Measurements from ENCODE around the gene TAC4. TPM values are rescaled to one million over a fixed set of nuclear protein-coding genes. Genes with fewer than 3 reads are reported as not detected.

Gene TAC4
- total and polyA plus RNA-seq, 2 of the 13 experiments (the other 11 are each of a cell fraction or from before 2014, with no cell fraction given), result not detected

DNA sequence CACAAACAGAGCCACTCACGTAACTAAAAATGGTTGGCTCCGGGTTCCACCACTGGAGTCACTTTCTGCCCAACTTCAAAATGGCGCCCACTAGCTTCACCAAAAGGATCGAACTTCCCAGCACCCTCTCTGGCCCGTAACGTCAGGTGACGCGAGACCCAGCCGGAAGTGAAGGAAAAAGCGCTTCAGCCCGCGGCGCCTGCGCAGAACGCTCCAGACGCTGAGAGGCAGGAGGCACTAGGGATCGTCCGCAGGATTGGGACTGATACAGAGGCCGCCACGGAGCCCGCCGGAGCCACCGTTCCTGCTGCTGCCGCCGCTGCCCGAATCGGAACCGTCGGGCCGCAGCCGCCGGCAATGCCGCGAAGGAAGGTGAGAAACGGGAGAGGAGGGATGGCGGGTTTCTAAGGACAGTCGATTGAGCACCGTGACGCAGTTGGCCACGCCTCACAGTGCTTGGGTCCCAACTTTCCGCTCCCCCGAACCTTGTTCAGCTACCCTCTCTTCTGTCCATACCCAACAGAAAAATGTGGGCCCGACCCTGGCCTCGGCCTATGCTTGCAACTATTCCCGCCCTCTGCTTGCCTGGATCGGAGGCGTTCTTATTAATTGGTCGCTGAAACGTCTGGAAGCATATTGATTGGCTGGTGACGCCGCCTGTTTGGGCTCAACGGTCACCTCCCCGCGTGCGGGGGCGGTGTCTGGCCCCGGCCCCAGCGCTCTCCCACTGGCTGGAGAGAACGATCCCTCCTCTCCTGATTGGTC, 59.2 kb downstream of the TAC4 start, which contains the start of gene KAT7 (continued):
- TF ChIP-seq ZNF484 (CRISPR knock-in tag; IDR thresholded peaks at IDR 0.05; ENCODE audit: borderline replicate concordance, low read depth), result no peak
- peak; percentile 94 for TF ChIP-seq ZNF883 (CRISPR knock-in tag; IDR thresholded peaks at IDR 0.05; ENCODE audit: not compliant biosample characterization)
- peak; percentile 71; the same call in 1 of the 2 replicates for TF ChIP-seq GLI4 (CRISPR knock-in tag; IDR thresholded peaks at IDR 0.05; ENCODE audit: borderline replicate concordance)
- no peak for TF ChIP-seq NFIC (IDR thresholded peaks at IDR 0.05; ENCODE audit: low read length)
- TF ChIP-seq NCOA1 (CRISPR knock-in tag; IDR thresholded peaks at IDR 0.05), result no peak; the same call in 1 of the 2 replicates
- TF ChIP-seq ZSCAN29 (CRISPR knock-in tag; conservative IDR thresholded peaks at IDR 0.05), result no peak
- TF ChIP-seq ZNF724P (CRISPR knock-in tag; IDR thresholded peaks at IDR 0.05; ENCODE audit: borderline replicate concordance), result no peak
- peak; percentile 82 for TF ChIP-seq NFRKB (IDR thresholded peaks at IDR 0.05)
- TF ChIP-seq NFE2L2 (IDR thresholded peaks at IDR 0.05; ENCODE audit: low read length), result no peak
- TF ChIP-seq ZNF546 (CRISPR knock-in tag; conservative IDR thresholded peaks at IDR 0.05), result peak; percentile 76; the same call in 1 of the 2 replicates
- peak; percentile 56; the same call in 1 of the 2 replicates for TF ChIP-seq ZNF619 (CRISPR knock-in tag; IDR thresholded peaks at IDR 0.05)
- no peak for TF ChIP-seq ZNF234 (CRISPR knock-in tag; conservative IDR thresholded peaks at IDR 0.05)
- peak; percentile 88; the same call in 1 of the 2 replicates for TF ChIP-seq SIN3A (IDR thresholded peaks at IDR 0.05; ENCODE audit: borderline replicate concordance, low read depth, low read length)
- peak; percentile 96 for TF ChIP-seq AGO2 (optimal IDR thresholded peaks at IDR 0.05; ENCODE audit: low read depth, low read length)
- no peak for TF ChIP-seq PAX8 (CRISPR knock-in tag; IDR thresholded peaks at IDR 0.05; ENCODE audit: borderline replicate concordance)
- TF ChIP-seq KAT7 (CRISPR knock-in tag; IDR thresholded peaks at IDR 0.05; ENCODE audit: borderline replicate concordance), result peak; percentile 77; the same call in 1 of the 2 replicates
- TF ChIP-seq, protein P1, sequence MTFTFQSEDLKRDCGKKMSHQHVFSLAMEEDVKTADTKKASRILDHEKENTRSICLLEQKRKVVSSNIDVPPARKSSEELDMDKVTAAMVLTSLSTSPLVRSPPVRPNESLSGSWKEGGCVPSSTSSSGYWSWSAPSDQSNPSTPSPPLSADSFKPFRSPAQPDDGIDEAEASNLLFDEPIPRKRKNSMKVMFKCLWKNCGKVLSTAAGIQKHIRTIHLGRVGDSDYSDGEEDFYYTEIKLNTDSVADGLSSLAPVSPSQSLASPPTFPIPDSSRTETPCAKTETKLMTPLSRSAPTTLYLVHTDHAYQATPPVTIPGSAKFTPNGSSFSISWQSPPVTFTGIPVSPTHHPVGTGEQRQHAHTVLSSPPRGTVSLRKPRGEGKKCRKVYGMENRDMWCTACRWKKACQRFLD (CRISPR knock-in tag; IDR thresholded peaks at IDR 0.05; ENCODE audit: borderline replicate concordance), result peak; percentile 69; the same call in 1 of the 2 replicates
- TF ChIP-seq, protein P2, sequence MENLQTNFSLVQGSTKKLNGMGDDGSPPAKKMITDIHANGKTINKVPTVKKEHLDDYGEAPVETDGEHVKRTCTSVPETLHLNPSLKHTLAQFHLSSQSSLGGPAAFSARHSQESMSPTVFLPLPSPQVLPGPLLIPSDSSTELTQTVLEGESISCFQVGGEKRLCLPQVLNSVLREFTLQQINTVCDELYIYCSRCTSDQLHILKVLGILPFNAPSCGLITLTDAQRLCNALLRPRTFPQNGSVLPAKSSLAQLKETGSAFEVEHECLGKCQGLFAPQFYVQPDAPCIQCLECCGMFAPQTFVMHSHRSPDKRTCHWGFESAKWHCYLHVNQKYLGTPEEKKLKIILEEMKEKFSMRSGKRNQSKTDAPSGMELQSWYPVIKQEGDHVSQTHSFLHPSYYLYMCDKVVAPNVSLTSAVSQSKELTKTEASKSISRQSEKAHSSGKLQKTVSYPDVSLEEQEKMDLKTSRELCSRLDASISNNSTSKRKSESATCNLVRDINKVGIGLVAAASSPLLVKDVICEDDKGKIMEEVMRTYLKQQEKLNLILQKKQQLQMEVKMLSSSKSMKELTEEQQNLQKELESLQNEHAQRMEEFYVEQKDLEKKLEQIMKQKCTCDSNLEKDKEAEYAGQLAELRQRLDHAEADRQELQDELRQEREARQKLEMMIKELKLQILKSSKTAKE (CRISPR knock-in tag; IDR thresholded peaks at IDR 0.05; ENCODE audit: borderline replicate concordance), result no peak
- peak; percentile 90 for TF ChIP-seq XBP1 (CRISPR knock-in tag; IDR thresholded peaks at IDR 0.05)
- TF ChIP-seq, protein P3, sequence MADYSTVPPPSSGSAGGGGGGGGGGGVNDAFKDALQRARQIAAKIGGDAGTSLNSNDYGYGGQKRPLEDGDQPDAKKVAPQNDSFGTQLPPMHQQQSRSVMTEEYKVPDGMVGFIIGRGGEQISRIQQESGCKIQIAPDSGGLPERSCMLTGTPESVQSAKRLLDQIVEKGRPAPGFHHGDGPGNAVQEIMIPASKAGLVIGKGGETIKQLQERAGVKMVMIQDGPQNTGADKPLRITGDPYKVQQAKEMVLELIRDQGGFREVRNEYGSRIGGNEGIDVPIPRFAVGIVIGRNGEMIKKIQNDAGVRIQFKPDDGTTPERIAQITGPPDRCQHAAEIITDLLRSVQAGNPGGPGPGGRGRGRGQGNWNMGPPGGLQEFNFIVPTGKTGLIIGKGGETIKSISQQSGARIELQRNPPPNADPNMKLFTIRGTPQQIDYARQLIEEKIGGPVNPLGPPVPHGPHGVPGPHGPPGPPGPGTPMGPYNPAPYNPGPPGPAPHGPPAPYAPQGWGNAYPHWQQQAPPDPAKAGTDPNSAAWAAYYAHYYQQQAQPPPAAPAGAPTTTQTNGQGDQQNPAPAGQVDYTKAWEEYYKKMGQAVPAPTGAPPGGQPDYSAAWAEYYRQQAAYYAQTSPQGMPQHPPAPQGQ (CRISPR knock-in tag; IDR thresholded peaks at IDR 0.05; ENCODE audit: borderline replicate concordance), result peak; percentile 76; the same call in 1 of the 2 replicates
- TF ChIP-seq ZSCAN12 (CRISPR knock-in tag; IDR thresholded peaks at IDR 0.05), result peak; percentile 49; the same call in 1 of the 2 replicates
- TF ChIP-seq, protein P4, sequence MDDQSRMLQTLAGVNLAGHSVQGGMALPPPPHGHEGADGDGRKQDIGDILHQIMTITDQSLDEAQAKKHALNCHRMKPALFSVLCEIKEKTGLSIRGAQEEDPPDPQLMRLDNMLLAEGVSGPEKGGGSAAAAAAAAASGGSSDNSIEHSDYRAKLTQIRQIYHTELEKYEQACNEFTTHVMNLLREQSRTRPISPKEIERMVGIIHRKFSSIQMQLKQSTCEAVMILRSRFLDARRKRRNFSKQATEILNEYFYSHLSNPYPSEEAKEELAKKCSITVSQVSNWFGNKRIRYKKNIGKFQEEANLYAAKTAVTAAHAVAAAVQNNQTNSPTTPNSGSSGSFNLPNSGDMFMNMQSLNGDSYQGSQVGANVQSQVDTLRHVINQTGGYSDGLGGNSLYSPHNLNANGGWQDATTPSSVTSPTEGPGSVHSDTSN (CRISPR knock-in tag; IDR thresholded peaks at IDR 0.05; ENCODE audit: borderline replicate concordance), result peak; percentile 75; the same call in 1 of the 2 replicates
- TF ChIP-seq ZNF777 (CRISPR knock-in tag; IDR thresholded peaks at IDR 0.05), result peak; percentile 63
- no peak for TF ChIP-seq ZNF354B (CRISPR knock-in tag; IDR thresholded peaks at IDR 0.05)

All from HepG2 (cell line).